ENCODE measurements around the gene CACNA2D3. TPM values are rescaled to one million over a fixed set of nuclear protein-coding genes. Genes with fewer than 3 reads are reported as not detected.

The CACNA2D3 gene
- total RNA-seq, 4 donors from 2014 or later, result 0.30 to 9.6 (median 3.9) TPM

GRCh38 chr3:54940971-54941370 is 818.6 kb downstream of the CACNA2D3 start:
- WGBS, 2 donors, result 53 to 56% methylated on average over 2 of the region's 2 CpGs
- Histone ChIP-seq H3K9me3 (no peaks in the 10 kb centered on the region), H3K4me1 (no peaks in the 10 kb centered on the region), H3K4me3 (no peak overlapping the region), H3K27ac (no peak overlapping the region), H3K27me3 (no peaks in the 10 kb centered on the region), H3K36me3 (no peaks in the 10 kb centered on the region)
- no peak for DNase-seq (ENCODE audit: low spot score in 2 of 2)
- TF ChIP-seq POLR2A (IDR thresholded peaks at IDR 0.05) (no peak), EP300 (IDR thresholded peaks at IDR 0.05) (no peak)
- TF ChIP-seq, protein P1, sequence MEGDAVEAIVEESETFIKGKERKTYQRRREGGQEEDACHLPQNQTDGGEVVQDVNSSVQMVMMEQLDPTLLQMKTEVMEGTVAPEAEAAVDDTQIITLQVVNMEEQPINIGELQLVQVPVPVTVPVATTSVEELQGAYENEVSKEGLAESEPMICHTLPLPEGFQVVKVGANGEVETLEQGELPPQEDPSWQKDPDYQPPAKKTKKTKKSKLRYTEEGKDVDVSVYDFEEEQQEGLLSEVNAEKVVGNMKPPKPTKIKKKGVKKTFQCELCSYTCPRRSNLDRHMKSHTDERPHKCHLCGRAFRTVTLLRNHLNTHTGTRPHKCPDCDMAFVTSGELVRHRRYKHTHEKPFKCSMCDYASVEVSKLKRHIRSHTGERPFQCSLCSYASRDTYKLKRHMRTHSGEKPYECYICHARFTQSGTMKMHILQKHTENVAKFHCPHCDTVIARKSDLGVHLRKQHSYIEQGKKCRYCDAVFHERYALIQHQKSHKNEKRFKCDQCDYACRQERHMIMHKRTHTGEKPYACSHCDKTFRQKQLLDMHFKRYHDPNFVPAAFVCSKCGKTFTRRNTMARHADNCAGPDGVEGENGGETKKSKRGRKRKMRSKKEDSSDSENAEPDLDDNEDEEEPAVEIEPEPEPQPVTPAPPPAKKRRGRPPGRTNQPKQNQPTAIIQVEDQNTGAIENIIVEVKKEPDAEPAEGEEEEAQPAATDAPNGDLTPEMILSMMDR (IDR thresholded peaks at IDR 0.05), result no peak

- Histone ChIP-seq H3K4me3 (no peak overlapping the region), H3K27me3 (no peaks in the 10 kb centered on the region), H3K9me3 (no peaks in the 10 kb centered on the region), H3K36me3 (no peaks in the 10 kb centered on the region), H3K27ac (no peak overlapping the region), H3K4me1 (no peaks in the 10 kb centered on the region)
- no peak for DNase-seq (ENCODE audit: low spot score in 2 of 2)
- TF ChIP-seq EP300 (IDR thresholded peaks at IDR 0.05) (no peak), POLR2A (IDR thresholded peaks at IDR 0.05) (no peak)
- TF ChIP-seq, protein P1 (IDR thresholded peaks at IDR 0.05), result no peak
- WGBS, 2 donors, result 79 to 80% methylated on average over 7 of the region's 7 CpGs
Observed at GRCh38 chr3:54941690-54942362, 819.5 kb downstream of the CACNA2D3 start.

- WGBS, 2 donors, result 83 to 92% methylated on average over 4 of the region's 4 CpGs
- TF ChIP-seq EP300 (IDR thresholded peaks at IDR 0.05) (no peak), POLR2A (IDR thresholded peaks at IDR 0.05) (no peak)
- TF ChIP-seq, protein P1 (IDR thresholded peaks at IDR 0.05), result no peak
- no peak overlapping the region for H3K4me3 ChIP-seq
Observed at GRCh38 chr3:54949491-54950044, 827.2 kb downstream of the CACNA2D3 start.

DNA sequence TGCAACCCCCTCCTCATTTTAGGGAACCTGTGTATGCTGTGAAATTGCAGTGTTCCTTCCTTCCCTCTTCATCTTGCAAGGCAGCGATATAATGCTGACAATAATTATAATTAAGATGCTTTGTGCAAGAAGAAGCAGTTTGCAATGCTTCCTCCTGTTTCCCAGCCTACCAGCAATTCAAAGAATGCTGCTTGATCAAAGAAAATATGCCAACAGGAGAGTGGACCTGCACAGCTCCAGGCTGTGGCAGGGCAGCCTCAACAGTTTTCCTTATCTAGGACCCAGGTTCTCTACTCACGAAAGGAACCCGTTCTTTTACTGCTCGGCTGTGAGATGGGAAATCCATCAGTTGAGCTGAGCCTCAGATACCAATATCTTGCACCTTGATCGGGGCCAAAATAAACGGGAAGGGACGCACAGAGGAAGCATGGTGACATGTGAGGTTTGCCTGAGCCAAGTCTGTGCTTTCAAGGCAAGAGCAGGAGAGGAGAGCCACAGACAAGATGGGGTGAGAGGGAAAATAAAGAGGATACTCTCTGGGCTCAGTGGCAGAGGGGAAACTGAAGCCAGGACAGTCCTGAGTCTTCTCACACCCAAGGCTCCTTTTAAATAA is 828.1 kb downstream of the CACNA2D3 start:
- 46 to 54% methylated on average over 7 of the region's 7 CpGs for WGBS, 2 donors
- Histone ChIP-seq H3K36me3 (no peaks in the 10 kb centered on the region), H3K27ac (no peak overlapping the region), H3K4me1 (no peaks in the 10 kb centered on the region), H3K9me3 (no peaks in the 10 kb centered on the region), H3K27me3 (no peaks in the 10 kb centered on the region), H3K4me3 (no peak overlapping the region)
- TF ChIP-seq POLR2A (IDR thresholded peaks at IDR 0.05), result no peak
- TF ChIP-seq, protein P1 (IDR thresholded peaks at IDR 0.05), result no peak
- no peak for TF ChIP-seq EP300 (IDR thresholded peaks at IDR 0.05)
- DNase-seq (ENCODE audit: low spot score in 2 of 2), result no peak

More at GRCh38 chr3:54949491-54950044, 827.2 kb downstream of the CACNA2D3 start:
- Histone ChIP-seq H3K4me1 (no peaks in the 10 kb centered on the region), H3K27ac (no peak overlapping the region), H3K36me3 (no peaks in the 10 kb centered on the region), H3K27me3 (no peaks in the 10 kb centered on the region), H3K9me3 (no peaks in the 10 kb centered on the region)
- no peak for DNase-seq (ENCODE audit: low spot score in 2 of 2)

GRCh38 chr3:54951405-54951804 is 829.1 kb downstream of the CACNA2D3 start:
- Histone ChIP-seq H3K27ac (no peak overlapping the region), H3K27me3 (no peaks in the 10 kb centered on the region), H3K36me3 (no peaks in the 10 kb centered on the region), H3K4me3 (no peak overlapping the region), H3K9me3 (no peaks in the 10 kb centered on the region), H3K4me1 (no peaks in the 10 kb centered on the region)
- TF ChIP-seq, protein P1 (IDR thresholded peaks at IDR 0.05), result peak in 4 of 5 experiments; percentile 28 to 56 (median 32)
- TF ChIP-seq POLR2A (IDR thresholded peaks at IDR 0.05) (no peak), EP300 (IDR thresholded peaks at IDR 0.05) (no peak)
- WGBS, 2 donors, result 40 to 47% methylated on average over 8 of the region's 8 CpGs
- DNase-seq (ENCODE audit: low spot score in 2 of 2), result peak; percentile 25 to 50

All from tibial nerve (tissue), 4 donors.